GM12878 (cell line): ENCODE results near the gene CNTNAP2. TPM values are rescaled to one million over a fixed set of nuclear protein-coding genes. Genes with fewer than 3 reads are reported as not detected.

Source experiments
- ATAC-seq: fragments of 200-7000 bp; cut with Tn5 transposase; 3 replicates; pipeline ENCODE4 v1.9.1; 2020; ENCODE audit warnings: mild to moderate bottlenecking, moderate library complexity
- BruUV-seq: library from RNA; stranded (reverse); fragments of 400-500 nt; replicated peaks from 2 replicates; lab custom pipeline; 2021; lab: Mats Ljungman, UMichigan
- CTCF ChIA-PET: fragments of 300-600 bp; sonication (Branson Sonifier 250); formaldehyde crosslinking; extraction: SDS; loops from one replicate; lab custom pipeline; 2021; ENCODE audit warnings: inconsistent platforms; lab: Yijun Ruan, JAX
- POLR2A ChIA-PET: fragments of 350-600 bp; formaldehyde crosslinking; extraction: SDS; loops from one replicate; lab custom pipeline; 2021; ENCODE audit warnings: inconsistent platforms; lab: Charles Lee
- RAD21 ChIA-PET: fragments of 300-600 bp; sonication (Branson Sonifier 250); formaldehyde crosslinking; loops from one replicate; lab custom pipeline; 2023; ENCODE audit warnings: antibody characterized with exemption; ENCODE audit not compliant: unreplicated experiment; lab: Charles Lee
- SMC1A ChIA-PET: fragments of 300-600 bp; sonication (Branson Sonifier 250); formaldehyde crosslinking; loops from one replicate; lab custom pipeline; 2023; ENCODE audit not compliant: unreplicated experiment, uncharacterized antibody; lab: Charles Lee
- DNase-seq: peaks from one replicate; pipeline ENCODE4 v3.0.0-alpha.2; 2011; ENCODE audit warnings: low read depth, low spot score
- FAIRE-seq: peaks from 3 replicates; lab custom pipeline; 2011; peaks lifted over from hg19 to GRCh38; lab: Jason Lieb, UNC
- H2AFZ ChIP-seq: 2 replicates; pipeline ENCODE4 v1.6.0; 2011; ENCODE audit warnings: low read depth, low read length, control low read depth; ENCODE audit not compliant: control insufficient read depth
- H3K27ac ChIP-seq: 2 replicates; pipeline ENCODE4 v1.5.1; 2011; ENCODE audit warnings: control low read depth; ENCODE audit not compliant: control insufficient read depth, insufficient read depth
- H3K27me3 ChIP-seq, 2 experiments: replicated peaks in 1 of 2; 2 replicates each; pipeline versions ENCODE4 v1.6.0 to v1.6.1; 2011; ENCODE audit warnings: low read length in 1 of 2; ENCODE audit not compliant: control insufficient read depth in 2 of 2, insufficient read depth in 2 of 2
- H3K36me3 ChIP-seq, 2 experiments: 2 replicates each; pipeline ENCODE4 v1.5.1; 2011; ENCODE audit warnings: low read length in 1 of 2; ENCODE audit not compliant: control insufficient read depth in 2 of 2, insufficient read depth in 2 of 2
- H3K4me1 ChIP-seq: 2 replicates; pipeline ENCODE4 v1.6.1; 2011; ENCODE audit warnings: mild to moderate bottlenecking, low read length, moderate library complexity, mixed read lengths; ENCODE audit not compliant: control insufficient read depth, insufficient read depth
- H3K4me2 ChIP-seq: 2 replicates; pipeline ENCODE4 v1.6.0; 2011; ENCODE audit warnings: control low read depth; ENCODE audit not compliant: control insufficient read depth, insufficient read depth
- H3K4me3 ChIP-seq: fragments of 200-600 bp; sonication (generic); 2 replicates; pipeline ENCODE4 v1.5.1; 2016
- H3K79me2 ChIP-seq: 2 replicates; pipeline ENCODE4 v1.6.0; 2011; ENCODE audit warnings: low read length; ENCODE audit not compliant: control insufficient read depth, insufficient read depth
- H3K9ac ChIP-seq: 2 replicates; pipeline ENCODE4 v1.8.0; 2011; ENCODE audit warnings: low read length, control low read depth, mixed read lengths; ENCODE audit not compliant: control insufficient read depth, insufficient read depth
- H3K9me3 ChIP-seq: replicated peaks from 3 replicates; pipeline ENCODE4 v1.5.1; 2011; ENCODE audit warnings: mild to moderate bottlenecking, low read length; ENCODE audit not compliant: control insufficient read depth, insufficient read depth
- H4K20me1 ChIP-seq: 2 replicates; pipeline ENCODE4 v1.6.0; 2011; ENCODE audit not compliant: control insufficient read depth, insufficient read depth
- EZH2 ChIP-seq: IDR thresholded peaks from 2 replicates; pipeline ENCODE4 v1.6.1; 2012; ENCODE audit warnings: low read depth, mild to moderate bottlenecking, control low read depth, inconsistent platforms, low read length, borderline replicate concordance; ENCODE audit not compliant: control insufficient read depth
- FOS ChIP-seq: IDR thresholded peaks from 3 replicates; pipeline ENCODE4 v1.6.1; 2011; ENCODE audit warnings: borderline replicate concordance; ENCODE audit not compliant: insufficient read length; ENCODE audit errors: extremely low read depth
- NFYB ChIP-seq: IDR thresholded peaks from 2 replicates; pipeline ENCODE4 v1.6.1; 2011; ENCODE audit warnings: low read depth, mild to moderate bottlenecking, low read length, improper control_type of control experiment, moderate library complexity; ENCODE audit not compliant: insufficient read depth
- NR2F1 ChIP-seq: fragments of 450-650 bp; conservative IDR thresholded peaks from 2 replicates; pipeline ENCODE4 v1.6.1; 2017; ENCODE audit warnings: mild to moderate bottlenecking
- ZNF384 ChIP-seq: IDR thresholded peaks from 2 replicates; pipeline ENCODE4 v1.6.1; 2012; ENCODE audit warnings: low read depth, mild to moderate bottlenecking, low read length, improper control_type of control experiment, borderline replicate concordance
- WGBS: methylation state at CpG from one replicate; pipeline ENCODE4 v1.1.6; 2016; ENCODE audit warnings: low lambda C conversion rate; ENCODE audit not compliant: insufficient replicate concordance, insufficient coverage; ENCODE audit errors: missing lambda C conversion rate; 5-methylcytosine and 5-hydroxymethylcytosine counted together
- in situ Hi-C: fragments of 300-500 bp; cut with MboI; formaldehyde crosslinking; loops from 9 replicates; pipeline ENCODE4 v1.14.3; 2018; ENCODE audit warnings: mixed read lengths
- intact Hi-C: fragments of 100-400 bp; cut with micrococcal nuclease; formaldehyde crosslinking; loops from one replicate; pipeline ENCODE4 v1.14.2; 2022; ENCODE audit not compliant: unreplicated experiment
- polyA plus RNA-seq, 11 experiments: library from polyadenylated mRNA; depleted of rRNA in 4 of 11; unstranded in 6 of 11; stranded (reverse) in 5 of 11; fragments of >200 nt; fragmentation: Nextera tagmentation in 4 of 11; fragmentation: Illumina TruSeq in 1 of 11; extraction: Ambion mirVana in 4 of 11; extraction: Trizol in 1 of 11; gene quantifications; 1 replicate in 1 of 11; 2 replicates in 10 of 11; pipeline versions ENCODE4 v1.2.1 to v1.2.3, GENCODE V29; 2011 to 2016; ENCODE audit warnings: inconsistent platforms in 2 of 11, missing spikeins in 2 of 11, low read depth in 1 of 11
- total RNA-seq, 4 experiments: library from RNA; depleted of rRNA in 3 of 4; stranded (reverse); fragments of >200 nt in 3 of 4; fragmentation: Illumina TruSeq in 1 of 4; extraction: Trizol in 1 of 4; gene quantifications; 2 replicates each; pipeline versions ENCODE4 v1.2.1 to v1.2.3, GENCODE V29; 2013 to 2021
- TF ChIP-seq, protein P1 (sequence below): fragments of 450-650 bp; IDR thresholded peaks from 2 replicates; pipeline ENCODE4 v1.6.1; 2018; ENCODE audit warnings: mild to moderate bottlenecking, low read depth, moderate library complexity; ENCODE audit not compliant: partially characterized antibody
- TF ChIP-seq, protein P2 (sequence below): fragments of 450-650 bp; IDR thresholded peaks from 2 replicates; pipeline ENCODE4 v1.6.1; 2016; ENCODE audit warnings: mild to moderate bottlenecking
- TF ChIP-seq, protein P3 (sequence below): IDR thresholded peaks from 2 replicates; pipeline ENCODE4 v1.6.1; 2011; ENCODE audit warnings: mild to moderate bottlenecking, low read depth, low read length, moderate library complexity; ENCODE audit not compliant: insufficient replicate concordance
- TF ChIP-seq, protein P4 (sequence below): fragments of 450-650 bp; formaldehyde crosslinking; IDR thresholded peaks from 2 replicates; pipeline ENCODE4 v1.5.0; 2022; ENCODE audit warnings: mild to moderate bottlenecking, missing genetic modification characterization

The CNTNAP2 gene
- total and polyA plus RNA-seq, 10 of the 15 experiments (the other 5 are each of a cell fraction or from before 2014, with no cell fraction given) = 0.03 to 0.08 (median 0.03) TPM; not detected in 7

DNA sequence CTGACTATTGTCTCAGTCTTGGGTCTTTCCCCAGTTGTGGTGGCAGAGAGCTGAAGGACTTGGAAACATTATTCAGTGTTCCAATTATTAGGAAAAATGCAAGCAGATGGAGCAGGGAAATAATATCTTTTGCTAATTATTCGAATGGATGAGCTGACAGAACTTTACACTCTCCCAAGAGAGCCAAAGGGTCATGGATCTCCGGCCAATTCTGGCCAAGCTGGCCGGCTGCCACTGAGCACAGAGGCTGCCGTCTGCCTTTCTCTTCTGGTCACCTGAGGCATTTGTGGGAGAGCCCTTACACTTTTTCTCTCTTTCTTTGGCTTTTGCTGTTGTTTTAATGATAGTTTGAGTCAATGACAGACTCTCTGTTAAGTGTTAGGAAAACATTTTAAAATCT, 22.2 kb upstream of the CNTNAP2 start:
- Histone ChIP-seq H2AFZ (no peak overlapping the region), H3K4me3 (no peak overlapping the region), H3K9me3 (no peaks in the 10 kb centered on the region), H3K9ac (no peak overlapping the region), H3K27me3 (no peaks in the 10 kb centered on the region), H3K4me1 (no peaks in the 10 kb centered on the region), H3K79me2 (no peaks in the 10 kb centered on the region), H3K27ac (no peak overlapping the region), H4K20me1 (no peaks in the 10 kb centered on the region), H3K36me3 (no peaks in the 10 kb centered on the region), H3K4me2 (no peak overlapping the region)
- ChIA-PET POLR2A (no interaction called here), RAD21 (no interaction called here), SMC1A (no interaction called here), CTCF (interaction anchor here (0.6 kb wide), 1 partner anchor 477 kb away, joined by 3 read pairs; no protein-coding TSS in a partner anchor)
- TF ChIP-seq NFYB (no peak), NR2F1 (no peak), EZH2 (no peak), ZNF384 (no peak), FOS (no peak)
- TF ChIP-seq, protein P1, sequence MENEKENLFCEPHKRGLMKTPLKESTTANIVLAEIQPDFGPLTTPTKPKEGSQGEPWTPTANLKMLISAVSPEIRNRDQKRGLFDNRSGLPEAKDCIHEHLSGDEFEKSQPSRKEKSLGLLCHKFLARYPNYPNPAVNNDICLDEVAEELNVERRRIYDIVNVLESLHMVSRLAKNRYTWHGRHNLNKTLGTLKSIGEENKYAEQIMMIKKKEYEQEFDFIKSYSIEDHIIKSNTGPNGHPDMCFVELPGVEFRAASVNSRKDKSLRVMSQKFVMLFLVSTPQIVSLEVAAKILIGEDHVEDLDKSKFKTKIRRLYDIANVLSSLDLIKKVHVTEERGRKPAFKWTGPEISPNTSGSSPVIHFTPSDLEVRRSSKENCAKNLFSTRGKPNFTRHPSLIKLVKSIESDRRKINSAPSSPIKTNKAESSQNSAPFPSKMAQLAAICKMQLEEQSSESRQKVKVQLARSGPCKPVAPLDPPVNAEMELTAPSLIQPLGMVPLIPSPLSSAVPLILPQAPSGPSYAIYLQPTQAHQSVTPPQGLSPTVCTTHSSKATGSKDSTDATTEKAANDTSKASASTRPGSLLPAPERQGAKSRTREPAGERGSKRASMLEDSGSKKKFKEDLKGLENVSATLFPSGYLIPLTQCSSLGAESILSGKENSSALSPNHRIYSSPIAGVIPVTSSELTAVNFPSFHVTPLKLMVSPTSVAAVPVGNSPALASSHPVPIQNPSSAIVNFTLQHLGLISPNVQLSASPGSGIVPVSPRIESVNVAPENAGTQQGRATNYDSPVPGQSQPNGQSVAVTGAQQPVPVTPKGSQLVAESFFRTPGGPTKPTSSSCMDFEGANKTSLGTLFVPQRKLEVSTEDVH = no peak
- TF ChIP-seq, protein P2, sequence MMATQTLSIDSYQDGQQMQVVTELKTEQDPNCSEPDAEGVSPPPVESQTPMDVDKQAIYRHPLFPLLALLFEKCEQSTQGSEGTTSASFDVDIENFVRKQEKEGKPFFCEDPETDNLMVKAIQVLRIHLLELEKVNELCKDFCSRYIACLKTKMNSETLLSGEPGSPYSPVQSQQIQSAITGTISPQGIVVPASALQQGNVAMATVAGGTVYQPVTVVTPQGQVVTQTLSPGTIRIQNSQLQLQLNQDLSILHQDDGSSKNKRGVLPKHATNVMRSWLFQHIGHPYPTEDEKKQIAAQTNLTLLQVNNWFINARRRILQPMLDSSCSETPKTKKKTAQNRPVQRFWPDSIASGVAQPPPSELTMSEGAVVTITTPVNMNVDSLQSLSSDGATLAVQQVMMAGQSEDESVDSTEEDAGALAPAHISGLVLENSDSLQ = no peak
- TF ChIP-seq, protein P3, sequence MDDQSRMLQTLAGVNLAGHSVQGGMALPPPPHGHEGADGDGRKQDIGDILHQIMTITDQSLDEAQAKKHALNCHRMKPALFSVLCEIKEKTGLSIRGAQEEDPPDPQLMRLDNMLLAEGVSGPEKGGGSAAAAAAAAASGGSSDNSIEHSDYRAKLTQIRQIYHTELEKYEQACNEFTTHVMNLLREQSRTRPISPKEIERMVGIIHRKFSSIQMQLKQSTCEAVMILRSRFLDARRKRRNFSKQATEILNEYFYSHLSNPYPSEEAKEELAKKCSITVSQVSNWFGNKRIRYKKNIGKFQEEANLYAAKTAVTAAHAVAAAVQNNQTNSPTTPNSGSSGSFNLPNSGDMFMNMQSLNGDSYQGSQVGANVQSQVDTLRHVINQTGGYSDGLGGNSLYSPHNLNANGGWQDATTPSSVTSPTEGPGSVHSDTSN = no peak
- TF ChIP-seq, protein P4, sequence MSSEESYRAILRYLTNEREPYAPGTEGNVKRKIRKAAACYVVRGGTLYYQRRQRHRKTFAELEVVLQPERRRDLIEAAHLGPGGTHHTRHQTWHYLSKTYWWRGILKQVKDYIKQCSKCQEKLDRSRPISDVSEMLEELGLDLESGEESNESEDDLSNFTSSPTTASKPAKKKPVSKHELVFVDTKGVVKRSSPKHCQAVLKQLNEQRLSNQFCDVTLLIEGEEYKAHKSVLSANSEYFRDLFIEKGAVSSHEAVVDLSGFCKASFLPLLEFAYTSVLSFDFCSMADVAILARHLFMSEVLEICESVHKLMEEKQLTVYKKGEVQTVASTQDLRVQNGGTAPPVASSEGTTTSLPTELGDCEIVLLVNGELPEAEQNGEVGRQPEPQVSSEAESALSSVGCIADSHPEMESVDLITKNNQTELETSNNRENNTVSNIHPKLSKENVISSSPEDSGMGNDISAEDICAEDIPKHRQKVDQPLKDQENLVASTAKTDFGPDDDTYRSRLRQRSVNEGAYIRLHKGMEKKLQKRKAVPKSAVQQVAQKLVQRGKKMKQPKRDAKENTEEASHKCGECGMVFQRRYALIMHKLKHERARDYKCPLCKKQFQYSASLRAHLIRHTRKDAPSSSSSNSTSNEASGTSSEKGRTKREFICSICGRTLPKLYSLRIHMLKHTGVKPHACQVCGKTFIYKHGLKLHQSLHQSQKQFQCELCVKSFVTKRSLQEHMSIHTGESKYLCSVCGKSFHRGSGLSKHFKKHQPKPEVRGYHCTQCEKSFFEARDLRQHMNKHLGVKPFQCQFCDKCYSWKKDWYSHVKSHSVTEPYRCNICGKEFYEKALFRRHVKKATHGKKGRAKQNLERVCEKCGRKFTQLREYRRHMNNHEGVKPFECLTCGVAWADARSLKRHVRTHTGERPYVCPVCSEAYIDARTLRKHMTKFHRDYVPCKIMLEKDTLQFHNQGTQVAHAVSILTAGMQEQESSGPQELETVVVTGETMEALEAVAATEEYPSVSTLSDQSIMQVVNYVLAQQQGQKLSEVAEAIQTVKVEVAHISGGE (CRISPR knock-in tag) = no peak
- intact Hi-C loops (loop anchor here (5.0 kb wide), 2 partner anchors 442 to 1237 kb away; no protein-coding TSS in a partner anchor), in situ Hi-C loops (loop anchor here (25.0 kb wide), 1 partner anchor 1357 kb away; no protein-coding TSS in a partner anchor)
- 38% methylated on average over 4 of the region's 4 CpGs for WGBS
- no TSS peak for BruUV-seq
- FAIRE-seq (no peak), DNase-seq (no peak), ATAC-seq (no peak)
